ENCODE data around the gene MYO6.

The MYO6 gene

DNA sequence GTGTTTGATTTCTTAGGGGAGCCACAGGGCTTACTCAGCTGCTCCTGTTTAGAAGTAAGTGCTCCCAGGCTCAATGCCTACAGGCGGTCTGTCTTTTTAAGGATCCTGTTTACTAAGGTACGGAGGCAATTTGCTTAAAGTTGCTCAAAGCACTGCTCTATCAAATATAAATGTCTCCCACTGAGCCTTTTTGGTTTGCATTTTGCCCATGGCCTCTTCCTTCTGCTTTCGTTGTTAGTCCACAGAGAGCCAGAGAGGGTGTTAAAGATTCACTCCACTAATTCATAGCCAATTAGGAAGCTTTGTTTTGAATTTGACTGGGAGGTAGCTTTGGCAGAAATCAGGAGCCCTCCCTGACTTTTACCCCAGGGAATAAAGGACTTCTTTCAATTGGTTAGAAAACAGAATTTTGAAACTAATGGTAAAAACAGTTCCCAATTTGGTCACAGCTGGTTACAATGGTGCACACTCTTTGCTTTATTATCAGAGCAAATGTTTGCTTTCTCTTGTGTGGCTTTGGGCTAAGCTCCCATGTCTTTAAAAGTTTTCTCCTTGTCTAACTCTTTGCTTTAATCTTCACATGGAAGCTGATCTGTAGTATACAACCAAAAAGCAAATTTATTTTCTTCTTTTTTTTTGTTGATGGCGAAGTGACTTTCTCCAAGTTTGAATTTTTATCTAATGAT is 197.2 kb downstream of the MYO6 start:
- DNase-seq (ENCODE audit: low read depth) = no peak

DNA sequence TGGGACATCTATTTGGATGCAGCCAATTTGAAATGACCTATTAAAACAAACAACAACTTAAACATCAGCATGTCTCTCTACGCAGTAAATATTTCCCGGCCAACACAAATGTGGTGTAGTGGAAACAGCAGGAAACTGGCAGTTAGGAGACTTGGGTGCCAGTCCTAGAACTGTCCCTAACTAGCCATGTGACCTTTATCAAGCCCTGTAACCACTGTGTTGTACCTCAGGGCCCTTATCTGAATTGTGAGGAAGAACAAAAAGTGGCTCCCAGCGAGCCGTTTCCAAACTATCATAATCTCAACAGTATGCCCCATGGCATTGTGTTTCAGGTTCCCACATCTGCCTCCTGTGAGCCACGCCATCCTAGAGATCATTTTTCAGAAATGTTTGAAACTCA is 198.9 kb downstream of the MYO6 start:
- no peak for DNase-seq (ENCODE audit: low read depth)

DNA sequence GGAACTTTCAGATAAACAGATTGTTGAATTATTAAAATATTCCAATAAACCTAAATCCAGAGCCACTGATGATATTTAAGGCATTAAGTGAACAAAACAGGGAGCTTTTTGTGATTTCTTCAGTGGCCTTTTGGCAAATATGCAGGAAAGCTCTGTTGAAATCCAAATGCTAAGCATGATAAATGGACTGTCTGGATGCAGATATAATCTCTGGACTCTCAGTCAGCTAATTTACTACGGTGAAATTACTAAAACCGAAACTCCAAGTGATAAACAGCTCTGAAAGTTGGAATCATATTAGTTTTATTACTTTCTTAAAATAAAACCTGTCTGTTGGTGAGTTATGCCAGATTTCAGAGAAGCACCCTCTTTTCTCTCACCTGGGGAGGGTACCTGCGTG is 203.1 kb downstream of the MYO6 start:
- DNase-seq (ENCODE audit: low read depth) = no peak

DNA sequence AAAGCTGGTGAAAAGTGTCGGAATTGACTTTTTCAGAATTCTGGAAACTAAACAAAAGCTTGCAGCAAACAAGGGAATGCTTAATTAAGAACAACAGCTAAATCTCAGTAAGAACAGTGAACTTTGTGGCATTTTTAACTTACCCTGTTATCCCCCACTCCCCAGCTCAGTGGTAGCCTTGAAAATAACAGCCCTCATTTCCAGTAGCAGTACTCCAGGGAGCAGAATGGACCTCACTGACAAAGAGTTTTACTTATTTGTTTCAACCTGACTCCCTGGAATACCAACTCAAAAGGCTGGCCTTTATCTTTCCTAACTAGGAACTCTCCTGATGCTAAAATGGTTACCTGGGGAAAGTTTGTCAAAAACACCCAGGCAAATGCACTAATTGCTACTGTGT is 214.5 kb downstream of the MYO6 start:
- no peak for DNase-seq (ENCODE audit: low read depth)

DNA sequence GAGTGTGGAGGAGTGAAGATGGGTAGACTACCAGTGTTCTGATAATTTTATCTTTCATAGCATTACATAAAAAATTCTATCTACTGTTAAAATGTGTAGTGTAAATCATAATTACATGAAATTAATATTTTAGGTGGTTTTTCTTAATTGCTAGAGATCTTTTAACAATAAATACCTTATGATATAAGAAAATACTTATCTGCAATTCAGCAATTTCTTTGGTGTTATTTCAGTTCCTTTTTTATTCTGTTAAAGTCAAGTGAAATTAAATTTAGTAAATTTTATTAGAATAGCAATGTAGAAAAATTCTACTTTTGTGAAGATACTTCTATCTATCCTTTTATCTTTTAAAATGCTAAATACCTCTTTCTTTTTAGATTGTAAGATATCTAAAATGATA is 219.1 kb downstream of the MYO6 start:
- DNase-seq (ENCODE audit: low read depth) = no peak
